H1 (cell line): ENCODE measurements around the gene CMIP. TPM values are rescaled to one million over a fixed set of nuclear protein-coding genes. Genes with fewer than 3 reads are reported as not detected.

Experiments used
- CHD7 ChIP-seq: fragments of 300-600 bp; sonication (generic); IDR thresholded peaks from 2 replicates; pipeline ENCODE4 v1.7.1; 2012; ENCODE audit warnings: low read length, moderate library complexity, mild to moderate bottlenecking, inconsistent platforms; ENCODE audit not compliant: insufficient replicate concordance
- MAX ChIP-seq: IDR thresholded peaks from 2 replicates; pipeline ENCODE4 v1.6.1; 2012; ENCODE audit warnings: inconsistent platforms
- polyA plus RNA-seq, 7 experiments: library from polyadenylated mRNA; depleted of rRNA in 3 of 7; stranded (reverse) in 5 of 7; unstranded in 2 of 7; fragments of >200 nt in 5 of 7; fragments of 200-250 nt in 2 of 7; gene quantifications; 1 replicate in 5 of 7; 2 replicates in 1 of 7; 4 replicates in 1 of 7; pipeline versions ENCODE4 v1.2.1 to v1.2.3, GENCODE V29; 2011 to 2013; ENCODE audit warnings: missing spikeins in 2 of 7, mixed read lengths in 2 of 7
- total RNA-seq: library from RNA; stranded (reverse); fragmentation: NEBNext Ultra II Directional; extraction: Animal tissue kit (Norgen Biotek cat#: 25700); gene quantifications from 2 replicates; pipeline ENCODE4 v1.2.1, GENCODE V29; 2021

The CMIP gene
- total and polyA plus RNA-seq, 2 of the 8 experiments (the other 6 are each of a cell fraction or from before 2014, with no cell fraction given) = 7.9 to 53.2 TPM

- TF ChIP-seq CHD7 (no peak), MAX (no peak)
Observed at GRCh38 chr16:81624403-81624759, 179.8 kb downstream of the CMIP start (continued).
